Mucosa of stomach (tissue), 1 donor: Measurements from ENCODE around the gene OCSTAMP.
A peak's percentile ranks its signal among the peaks of the same experiment; 100 is the strongest.

ENCODE experiments used
- H3K27me3 ChIP-seq: one replicate; pipeline ENCODE4 v1.7.0; 2013; ENCODE audit warnings: mild to moderate bottlenecking, low read length; ENCODE audit not compliant: control insufficient read depth, insufficient read depth
- H3K36me3 ChIP-seq: one replicate; pipeline ENCODE4 v1.7.0; 2013; ENCODE audit warnings: low read length; ENCODE audit not compliant: control insufficient read depth, insufficient read depth
- H3K4me1 ChIP-seq: one replicate; pipeline ENCODE4 v1.7.0; 2013; ENCODE audit warnings: mild to moderate bottlenecking, low read length; ENCODE audit not compliant: control insufficient read depth, insufficient read depth
- H3K4me3 ChIP-seq: one replicate; pipeline ENCODE4 v1.7.0; 2013; ENCODE audit warnings: low read length
- H3K9ac ChIP-seq: one replicate; pipeline ENCODE4 v1.7.0; 2013; ENCODE audit warnings: mild to moderate bottlenecking, low read length, moderate library complexity
- H3K9me3 ChIP-seq: one replicate; pipeline ENCODE4 v1.7.0; 2013; ENCODE audit warnings: mild to moderate bottlenecking, low read length, moderate library complexity; ENCODE audit not compliant: control insufficient read depth
- donor health status: Pancreatic carcinoma.

OCSTAMP gene

DNA sequence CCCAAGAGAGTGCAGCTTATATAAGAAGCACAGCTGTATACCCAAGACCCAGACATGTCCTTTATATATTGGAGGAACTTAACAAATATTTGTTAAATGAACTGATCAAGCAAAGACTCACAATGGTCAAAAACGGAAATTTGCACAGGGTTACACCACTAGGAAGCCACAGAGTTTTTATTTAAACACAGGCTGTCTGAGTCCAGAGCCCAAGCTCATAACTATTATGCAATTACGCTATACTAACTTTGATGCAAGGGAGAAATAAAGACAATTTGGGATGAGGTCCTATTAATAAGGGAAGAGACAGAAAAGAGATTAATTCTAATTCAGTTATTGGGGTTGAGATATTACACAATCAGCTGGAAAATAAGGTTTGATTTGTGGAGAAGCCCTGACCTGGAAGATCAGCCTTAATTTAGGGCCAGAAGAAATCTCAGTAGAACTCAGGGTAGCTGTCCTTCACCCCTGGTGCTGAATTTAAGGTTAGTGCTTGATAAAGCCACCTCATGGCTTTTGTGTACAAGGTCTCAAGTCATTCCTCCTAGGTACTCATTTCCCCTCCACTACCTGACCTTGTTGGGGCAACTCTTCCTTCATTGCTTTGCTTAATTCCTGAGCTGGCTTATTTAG, 26.6 kb downstream of the OCSTAMP start:
- no peaks in the 10 kb centered on the region for H3K9me3 ChIP-seq
- peaks cover under 1% of the 10 kb centered on the region for H3K27me3 ChIP-seq
- no peak overlapping the region for H3K9ac ChIP-seq
- no peak overlapping the region for H3K4me3 ChIP-seq
- H3K4me1 ChIP-seq: no peaks in the 10 kb centered on the region
- no peaks in the 10 kb centered on the region for H3K36me3 ChIP-seq

DNA sequence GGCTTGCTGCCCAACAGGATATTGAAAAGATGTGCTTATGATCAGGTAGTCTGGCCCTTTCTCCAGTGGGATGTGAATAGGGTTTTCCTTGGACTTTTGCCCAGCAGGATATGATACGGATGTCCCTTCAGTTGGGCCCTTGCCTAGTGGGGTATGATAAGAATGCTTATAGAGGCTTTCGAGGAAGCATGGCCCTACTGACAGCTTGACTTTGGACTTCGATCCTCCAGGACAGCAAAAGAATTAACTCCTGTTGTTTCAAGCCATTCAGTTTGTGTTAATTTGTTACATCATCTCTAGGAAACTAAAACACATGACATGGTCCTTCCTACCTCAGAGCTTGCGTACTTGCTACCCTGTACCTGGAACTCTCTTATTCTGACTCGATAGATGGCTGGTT, 27.3 kb downstream of the OCSTAMP start:
- no peaks in the 10 kb centered on the region for H3K9me3 ChIP-seq
- no peaks in the 10 kb centered on the region for H3K27me3 ChIP-seq

DNA sequence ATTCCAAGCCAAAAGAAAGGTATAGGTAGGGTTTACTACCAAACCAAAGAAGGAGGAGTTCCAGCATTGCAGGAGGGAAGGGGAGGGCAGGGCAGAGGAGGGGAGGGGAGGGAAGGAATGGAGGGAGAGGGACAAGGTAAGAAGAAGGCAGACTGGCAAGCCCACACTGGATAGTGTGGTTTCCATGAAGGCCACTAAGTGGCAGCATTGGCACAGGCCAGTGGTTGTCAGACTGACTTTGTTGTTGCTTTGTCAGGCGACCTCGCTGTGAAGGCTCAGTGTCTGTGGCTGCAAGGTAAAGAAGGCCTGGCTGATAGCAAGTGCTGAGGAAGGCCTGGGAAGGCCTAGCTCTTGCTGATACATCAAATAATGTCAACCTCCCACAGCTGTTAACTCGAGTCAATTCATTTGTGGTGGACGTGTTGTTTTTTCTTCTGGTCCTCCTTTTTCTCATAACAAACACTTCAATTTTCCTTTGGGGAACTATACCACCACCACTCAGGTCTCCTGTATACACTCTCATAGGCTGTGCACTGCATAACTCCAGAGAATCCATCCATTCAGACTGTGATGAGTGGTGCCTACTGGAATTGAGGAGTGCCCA, 29.4 kb downstream of the OCSTAMP start:
- H3K4me3 ChIP-seq: no peak overlapping the region
- no peaks in the 10 kb centered on the region for H3K9me3 ChIP-seq
- no peaks in the 10 kb centered on the region for H3K36me3 ChIP-seq
- no peak overlapping the region for H3K9ac ChIP-seq
- H3K27me3 ChIP-seq: no peaks in the 10 kb centered on the region
- H3K4me1 ChIP-seq: no peaks in the 10 kb centered on the region

More for the DNA sequence above, 27.3 kb downstream of the OCSTAMP start:
- Histone ChIP-seq H3K9ac (no peak overlapping the region), H3K4me1 (no peaks in the 10 kb centered on the region), H3K4me3 (no peak overlapping the region), H3K36me3 (no peaks in the 10 kb centered on the region)

DNA sequence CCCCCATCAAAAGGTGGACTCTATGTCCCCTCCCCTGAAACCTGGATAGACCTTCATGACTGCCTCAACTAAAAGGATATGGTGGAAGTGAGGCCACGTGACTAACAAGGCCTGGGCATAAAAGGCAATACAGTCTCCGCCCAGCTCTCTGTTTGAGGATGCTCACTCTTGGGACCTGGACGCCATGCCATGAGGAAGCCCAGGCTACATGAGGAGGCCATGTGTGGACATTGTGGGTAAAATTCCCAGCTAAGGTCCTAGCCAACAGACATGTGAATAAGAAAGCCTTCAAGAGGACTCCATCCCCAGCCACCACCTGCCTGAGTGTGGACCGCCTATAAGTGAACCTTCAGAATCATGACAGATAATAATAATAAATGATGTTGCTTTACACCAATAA, 29.9 kb downstream of the OCSTAMP start:
- H3K27me3 ChIP-seq: no peaks in the 10 kb centered on the region
- H3K4me1 ChIP-seq: no peaks in the 10 kb centered on the region
- H3K9me3 ChIP-seq: no peaks in the 10 kb centered on the region
- H3K9ac ChIP-seq: no peak overlapping the region
- H3K36me3 ChIP-seq: no peaks in the 10 kb centered on the region
- H3K4me3 ChIP-seq: no peak overlapping the region

DNA sequence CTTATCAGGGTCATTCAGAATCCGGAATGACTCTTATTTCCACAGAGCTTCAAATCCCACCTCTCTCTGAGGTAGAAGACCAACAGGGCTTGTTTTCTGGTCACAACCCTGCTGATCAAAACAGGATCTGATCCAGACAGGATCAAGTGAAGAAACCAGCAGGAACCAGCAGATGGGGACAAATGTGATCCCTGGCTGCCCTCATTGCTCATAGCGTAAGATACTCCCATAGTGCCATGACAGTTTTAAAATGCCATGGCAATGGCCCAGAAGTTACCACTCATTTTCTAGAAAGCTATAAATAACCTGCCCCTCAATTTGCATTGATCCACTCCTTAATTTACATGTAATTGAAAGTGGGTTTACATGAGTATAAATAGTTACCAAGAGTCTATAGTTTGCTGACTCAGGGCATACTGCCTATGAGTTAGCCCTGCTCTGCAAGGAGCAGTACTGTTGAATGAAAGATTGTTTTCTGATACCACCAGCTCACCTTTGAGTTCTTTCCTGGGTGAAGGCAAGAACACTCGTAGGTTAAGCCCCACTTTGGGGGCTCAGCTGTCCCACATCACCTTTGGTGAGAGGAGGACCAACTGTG, 30.9 kb downstream of the OCSTAMP start:
- Histone ChIP-seq H3K36me3 (no peaks in the 10 kb centered on the region), H3K4me3 (no peak overlapping the region), H3K4me1 (no peaks in the 10 kb centered on the region), H3K9me3 (no peaks in the 10 kb centered on the region), H3K27me3 (no peaks in the 10 kb centered on the region), H3K9ac (no peak overlapping the region)

DNA sequence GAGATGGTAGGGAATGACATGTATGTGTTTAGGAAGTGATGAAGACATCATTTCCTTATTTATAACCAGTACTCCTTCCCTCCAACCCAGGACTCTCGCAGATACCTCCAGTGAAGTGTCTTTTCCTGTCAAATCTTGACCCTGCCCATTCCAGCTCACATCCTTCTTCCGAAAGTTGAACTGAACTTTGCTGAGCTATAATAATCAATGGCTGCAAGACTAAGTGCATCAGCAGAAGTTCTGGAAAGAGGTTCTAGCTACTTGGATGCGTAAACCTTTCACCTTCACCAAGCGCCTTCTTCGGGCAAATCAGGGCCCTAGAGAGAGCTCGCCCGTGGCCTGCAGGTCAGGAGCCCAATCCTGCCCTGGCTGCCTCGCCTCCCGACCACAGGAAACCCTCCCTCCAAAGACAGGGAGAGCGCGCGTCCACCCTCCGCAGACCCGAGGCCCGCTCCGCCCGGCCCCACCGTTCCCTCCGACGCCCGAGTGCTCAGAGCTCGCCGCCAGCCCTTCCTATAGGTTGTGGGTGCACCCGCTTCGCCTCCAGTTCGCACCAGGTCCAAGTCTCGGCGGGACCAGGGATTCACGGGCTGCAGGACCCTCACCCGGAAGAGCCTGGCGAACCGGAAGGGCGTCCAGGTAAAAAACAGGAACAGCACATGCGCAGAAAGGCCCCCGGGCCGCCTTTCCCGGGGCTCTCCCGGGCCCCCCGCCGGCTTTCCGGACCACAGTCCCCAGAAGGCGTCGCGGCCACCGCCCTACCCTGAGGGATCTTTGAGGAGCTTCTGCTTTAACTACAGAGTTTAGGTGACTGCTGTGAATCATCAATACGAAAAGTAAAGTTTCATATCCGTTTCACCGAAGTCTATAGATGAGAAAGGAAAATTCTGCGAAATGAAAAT, 37.3 kb downstream of the OCSTAMP start, which contains the start of gene ZNF334:
TSS of gene ZNF334 (minus strand) at position 617 of the 902 bp plus-strand sequence. CDS start 1,457 bp downstream, outside the sequence.
- H3K9me3 ChIP-seq: no peaks in the 10 kb centered on the region
- H3K4me1 ChIP-seq: peaks cover 4% of the 10 kb centered on the region
- peak within 1 kb of the TSS; percentile 23 for H3K4me3 ChIP-seq
- peak within 1 kb of the TSS; percentile 76 for H3K9ac ChIP-seq
- H3K36me3 ChIP-seq: no peaks in the 10 kb centered on the region
- H3K27me3 ChIP-seq: no peaks in the 10 kb centered on the region

DNA sequence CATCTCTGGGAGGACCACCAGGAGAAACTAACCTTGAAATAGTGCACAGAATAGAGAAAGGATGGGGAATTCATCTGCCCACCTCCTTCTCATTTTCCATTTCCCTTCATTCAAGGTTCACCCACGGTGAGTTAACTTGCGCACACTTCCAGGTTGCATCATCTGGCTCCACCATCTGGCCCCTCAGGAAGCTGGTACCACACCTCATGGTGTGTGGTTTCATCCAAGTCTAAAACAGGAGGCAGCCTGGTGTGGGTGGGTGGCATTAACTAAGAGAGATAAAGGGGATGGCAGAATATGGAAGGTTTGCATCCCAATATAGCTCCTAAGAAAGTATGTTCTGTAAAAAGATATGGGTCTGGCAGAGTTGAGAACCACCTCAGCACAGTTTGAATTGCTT, 40.9 kb downstream of the OCSTAMP start:
- no peaks in the 10 kb centered on the region for H3K36me3 ChIP-seq
- H3K9ac ChIP-seq: no peak overlapping the region
- no peaks in the 10 kb centered on the region for H3K27me3 ChIP-seq
- H3K4me3 ChIP-seq: no peak overlapping the region
- peaks cover 4% of the 10 kb centered on the region for H3K4me1 ChIP-seq
- no peaks in the 10 kb centered on the region for H3K9me3 ChIP-seq

DNA sequence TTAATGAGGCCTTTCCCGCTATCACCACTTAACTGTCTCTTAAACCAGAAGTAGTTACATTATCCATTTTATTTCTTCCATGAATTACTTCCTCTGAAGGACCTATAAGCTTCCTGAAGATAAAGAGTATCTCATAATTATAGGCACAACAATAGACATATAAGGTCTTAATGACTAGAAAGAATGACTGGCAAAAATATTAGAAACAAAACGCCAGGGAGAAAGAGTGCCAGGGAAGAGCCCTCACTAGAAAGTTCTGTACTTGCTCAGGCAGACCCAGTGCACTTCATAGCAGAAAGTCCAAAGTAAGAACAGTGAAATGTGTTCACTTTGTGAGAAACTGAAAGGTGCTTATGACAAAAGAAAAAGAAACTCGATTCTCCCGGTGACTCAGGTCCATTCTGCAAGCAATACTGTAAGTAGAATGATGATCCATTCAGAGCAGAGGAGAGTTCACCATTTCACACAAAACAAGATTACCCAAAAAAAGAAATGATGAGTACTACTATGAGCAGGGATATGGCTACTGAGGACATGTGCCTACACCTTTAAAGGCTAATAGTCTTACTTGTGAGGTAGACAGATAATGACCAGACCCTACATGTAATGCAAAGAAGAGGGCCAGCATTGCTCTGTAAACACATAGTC, 42.6 kb downstream of the OCSTAMP start:
- H3K9me3 ChIP-seq: peaks cover 8% of the 10 kb centered on the region
- no peaks in the 10 kb centered on the region for H3K27me3 ChIP-seq
- peaks cover 3% of the 10 kb centered on the region for H3K4me1 ChIP-seq
- H3K9ac ChIP-seq: no peak overlapping the region
- H3K4me3 ChIP-seq: no peak overlapping the region
- no peaks in the 10 kb centered on the region for H3K36me3 ChIP-seq

DNA sequence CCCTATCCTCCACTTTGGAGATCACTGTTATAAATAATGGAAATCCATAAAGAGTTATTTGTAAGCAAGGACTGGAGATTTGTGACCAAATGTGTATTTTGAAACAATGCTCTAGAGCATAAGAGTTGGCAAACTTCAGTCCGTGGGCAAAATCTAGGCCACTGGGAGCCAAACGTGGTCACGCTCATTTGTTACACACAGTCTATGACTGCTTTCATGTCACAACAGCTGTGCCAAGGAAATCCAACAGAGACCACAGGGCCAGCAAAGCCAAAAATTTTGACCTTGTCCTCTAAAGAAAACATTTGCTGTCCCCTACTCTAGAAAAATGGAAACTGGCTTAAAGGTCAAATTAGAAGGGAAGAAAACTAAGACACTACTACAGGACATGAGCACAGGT, 44.9 kb downstream of the OCSTAMP start:
- Histone ChIP-seq H3K4me3 (no peak overlapping the region), H3K36me3 (no peaks in the 10 kb centered on the region), H3K27me3 (no peaks in the 10 kb centered on the region), H3K4me1 (no peaks in the 10 kb centered on the region), H3K9ac (no peak overlapping the region), H3K9me3 (peaks cover 18% of the 10 kb centered on the region)

DNA sequence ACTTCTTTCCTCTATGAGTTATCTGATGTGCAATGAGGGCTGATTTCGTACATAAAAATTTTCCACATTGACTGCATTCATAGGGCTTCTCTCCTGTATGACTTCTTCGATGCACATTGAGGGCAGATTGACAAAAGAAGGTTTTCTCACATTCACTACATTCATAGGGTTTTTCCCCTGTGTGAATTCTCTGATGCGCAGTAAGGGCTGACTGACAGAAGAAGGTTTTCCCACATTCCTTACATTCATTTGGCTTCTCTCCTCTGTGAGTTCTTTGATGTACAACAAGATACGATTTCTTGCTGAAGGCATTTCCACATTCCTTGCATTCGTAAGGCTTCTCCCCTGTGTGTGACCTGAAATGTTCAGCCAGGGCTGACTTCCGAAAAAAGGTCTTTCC, 48.5 kb downstream of the OCSTAMP start:
- no peaks in the 10 kb centered on the region for H3K27me3 ChIP-seq
- H3K36me3 ChIP-seq: no peaks in the 10 kb centered on the region
- H3K9me3 ChIP-seq: peaks cover 18% of the 10 kb centered on the region
- H3K9ac ChIP-seq: no peak overlapping the region
- no peaks in the 10 kb centered on the region for H3K4me1 ChIP-seq
- no peak overlapping the region for H3K4me3 ChIP-seq

DNA sequence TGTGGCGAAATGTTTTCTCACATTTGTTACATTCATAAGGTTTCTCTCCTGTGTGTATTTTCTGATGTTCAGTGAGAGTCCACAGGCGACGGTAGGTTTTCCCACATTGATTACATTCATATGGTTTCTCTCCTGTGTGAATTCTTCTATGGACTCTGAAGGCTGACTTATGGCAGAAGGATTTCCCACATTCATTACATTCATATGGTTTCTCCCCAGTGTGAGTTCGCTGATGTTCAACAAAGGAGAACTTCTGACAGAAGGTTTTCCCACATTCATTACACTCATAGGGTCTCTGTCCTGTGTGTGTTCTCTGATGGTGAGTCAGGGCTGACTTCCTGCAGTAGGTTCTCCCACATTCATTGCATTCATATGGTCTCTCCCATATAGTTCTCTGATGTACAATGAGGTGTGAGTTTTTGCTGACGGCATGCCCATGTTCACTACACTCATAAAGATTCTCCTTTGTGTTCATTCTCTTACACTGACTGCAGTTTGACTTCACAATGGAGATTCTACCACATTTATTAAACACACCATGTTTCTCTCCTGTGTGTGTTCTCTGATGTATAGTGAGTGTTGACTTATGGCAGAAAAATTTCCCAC, 49.0 kb downstream of the OCSTAMP start:
- H3K9ac ChIP-seq: no peak overlapping the region
- H3K36me3 ChIP-seq: no peaks in the 10 kb centered on the region
- no peak overlapping the region for H3K4me3 ChIP-seq
- no peaks in the 10 kb centered on the region for H3K4me1 ChIP-seq
- no peaks in the 10 kb centered on the region for H3K27me3 ChIP-seq
- H3K9me3 ChIP-seq: peaks cover 18% of the 10 kb centered on the region
